Muscle layer of duodenum (tissue), 2 donors: Measurements from ENCODE around the gene ZNF441.
"Not testable (repeated sequence)": the region's sequence is repeated elsewhere in the genome, so short reads cannot be mapped to it uniquely, and the experiment has no call there.

Experiments
- H3K27ac ChIP-seq: one replicate; pipeline ENCODE4 v1.7.0; 2013; ENCODE audit warnings: mild to moderate bottlenecking, low read length
- H3K27me3 ChIP-seq: one replicate; pipeline ENCODE4 v1.7.0; 2013; ENCODE audit warnings: low read depth, mild to moderate bottlenecking, control low read depth, low read length
- H3K36me3 ChIP-seq, 2 donors: one replicate each; pipeline ENCODE4 v1.7.0; 2013; ENCODE audit warnings: low read length in 2 of 2, control low read depth in 1 of 2, mild to moderate bottlenecking in 1 of 2; ENCODE audit not compliant: insufficient read depth in 2 of 2, control insufficient read depth in 1 of 2
- H3K4me1 ChIP-seq, 2 donors: one replicate each; pipeline ENCODE4 v1.7.0; 2013; ENCODE audit warnings: low read length in 2 of 2, mild to moderate bottlenecking in 2 of 2, control low read depth in 1 of 2, moderate library complexity in 1 of 2; ENCODE audit not compliant: insufficient read depth in 2 of 2, control insufficient read depth in 1 of 2
- H3K4me3 ChIP-seq, 2 donors: one replicate each; pipeline ENCODE4 v1.7.0; 2013; ENCODE audit warnings: low read length in 2 of 2, low read depth in 1 of 2, mild to moderate bottlenecking in 1 of 2
- H3K9me3 ChIP-seq, 2 donors: one replicate each; pipeline ENCODE4 v1.7.0; 2013; ENCODE audit warnings: low read length in 2 of 2, control low read depth in 1 of 2, mild to moderate bottlenecking in 1 of 2; ENCODE audit not compliant: control insufficient read depth in 1 of 2
- donor health status: healthy.

Gene ZNF441

DNA sequence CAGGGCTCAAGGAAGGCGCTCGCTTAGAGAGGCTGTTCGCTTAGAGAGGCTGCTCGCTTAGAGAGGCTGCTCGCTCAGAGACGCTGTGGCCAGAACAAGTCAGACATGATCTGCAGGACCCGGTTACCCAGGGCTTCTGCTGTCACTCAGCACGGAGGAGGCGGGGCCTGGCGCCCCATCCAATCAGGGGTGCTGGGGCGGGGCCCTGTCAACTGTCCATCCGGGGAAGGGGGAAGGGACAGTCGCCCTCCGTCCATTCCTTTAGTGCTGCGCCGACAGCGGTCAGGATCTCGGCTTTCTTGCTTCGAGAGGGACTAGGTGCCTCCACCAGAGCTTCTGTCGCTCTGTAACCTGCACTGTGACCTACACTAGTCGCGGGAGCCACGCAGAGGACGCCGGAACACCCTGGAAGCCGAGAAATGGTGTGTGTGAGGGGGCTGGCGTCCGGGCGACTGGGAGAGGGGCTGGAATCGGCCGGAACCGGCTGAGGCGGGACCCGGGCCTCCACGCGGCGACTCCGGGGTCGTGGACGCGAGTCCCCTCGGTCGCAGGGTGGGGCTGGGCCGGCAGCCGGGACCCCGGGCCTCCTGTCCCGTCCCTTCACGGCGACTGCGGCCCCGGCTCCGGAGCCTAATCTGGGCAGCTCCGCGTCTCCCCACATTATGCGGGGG is 47.4 kb downstream of the ZNF441 start, which contains the start of gene ZNF440:
ZNF440 (plus strand) TSS at position 245 of the 671 bp plus-strand sequence; CDS start at position 420, 175 bp downstream.
- Histone ChIP-seq H3K27me3 (no peaks in the 10 kb centered on the region), H3K36me3 (no peaks in the 10 kb centered on the region), H3K27ac (peak within 1 kb of the TSS; percentile 75), H3K4me1 (peaks cover 0 to 7% of the 10 kb centered on the region in 2 donors), H3K9me3 (no peaks in the 10 kb centered on the region), H3K4me3 (peak within 1 kb of the TSS; percentile 63 to 92)

DNA sequence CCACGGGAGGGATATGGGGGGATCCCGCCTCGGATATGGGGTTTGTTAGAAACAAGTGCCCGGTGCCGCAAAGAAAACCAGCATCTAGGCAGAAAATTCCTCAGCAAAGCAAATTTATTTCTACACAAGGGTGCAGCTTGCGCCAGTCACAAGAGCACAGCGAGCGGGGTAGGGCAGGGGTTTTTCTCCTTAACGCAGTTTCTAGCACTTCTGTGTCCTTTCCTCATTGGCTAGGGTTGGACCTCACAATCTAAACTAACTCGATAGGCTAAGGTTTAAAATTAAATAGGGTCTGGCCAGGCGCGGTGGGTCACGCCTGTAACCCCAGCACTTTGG is 47.9 kb downstream of the ZNF441 start:
- H3K9me3 ChIP-seq: no peaks in the 10 kb centered on the region
- H3K4me3 ChIP-seq: peak overlapping the region; percentile 63 to 92
- H3K36me3 ChIP-seq: no peaks in the 10 kb centered on the region
- H3K27me3 ChIP-seq: no peaks in the 10 kb centered on the region
- H3K27ac ChIP-seq: peak overlapping the region; percentile 75
- H3K4me1 ChIP-seq: peaks cover 0 to 7% of the 10 kb centered on the region in 2 donors

DNA sequence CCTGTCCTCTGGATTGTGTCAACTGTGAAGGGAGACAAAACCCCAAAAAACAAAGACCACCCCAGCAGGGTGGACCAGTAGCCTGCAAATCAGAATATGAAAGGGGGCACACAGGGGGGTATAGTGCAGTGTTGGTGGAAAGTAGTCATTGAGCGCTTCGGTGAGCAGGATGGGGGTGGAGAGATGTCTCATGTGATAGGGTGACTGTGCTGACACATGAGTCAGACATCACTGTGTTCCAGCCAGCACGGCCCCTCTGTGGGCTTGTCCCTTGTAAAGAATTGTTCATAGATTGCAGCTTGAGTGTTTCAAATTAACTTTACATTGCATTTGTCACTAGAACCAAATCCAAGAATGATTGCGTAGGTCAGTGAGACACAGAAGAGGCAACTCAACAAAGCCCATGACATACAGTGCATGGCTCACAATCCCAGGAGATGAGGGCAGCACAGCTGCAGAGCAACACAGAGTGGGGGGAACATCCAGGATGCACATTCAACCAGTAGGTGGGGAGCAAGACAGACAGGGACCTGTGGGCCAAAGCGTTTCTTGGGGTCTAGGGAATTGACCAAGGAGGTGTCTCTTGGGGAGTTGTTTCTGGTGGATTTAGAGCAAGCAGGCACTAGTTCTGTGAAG is 54.8 kb downstream of the ZNF441 start:
- no peak overlapping the region for H3K27ac ChIP-seq
- H3K4me1 ChIP-seq: no peaks in the 10 kb centered on the region
- no peak overlapping the region for H3K4me3 ChIP-seq
- no peaks in the 10 kb centered on the region for H3K9me3 ChIP-seq
- H3K36me3 ChIP-seq: peaks cover 0 to 10% of the 10 kb centered on the region in 2 donors
- no peaks in the 10 kb centered on the region for H3K27me3 ChIP-seq

DNA sequence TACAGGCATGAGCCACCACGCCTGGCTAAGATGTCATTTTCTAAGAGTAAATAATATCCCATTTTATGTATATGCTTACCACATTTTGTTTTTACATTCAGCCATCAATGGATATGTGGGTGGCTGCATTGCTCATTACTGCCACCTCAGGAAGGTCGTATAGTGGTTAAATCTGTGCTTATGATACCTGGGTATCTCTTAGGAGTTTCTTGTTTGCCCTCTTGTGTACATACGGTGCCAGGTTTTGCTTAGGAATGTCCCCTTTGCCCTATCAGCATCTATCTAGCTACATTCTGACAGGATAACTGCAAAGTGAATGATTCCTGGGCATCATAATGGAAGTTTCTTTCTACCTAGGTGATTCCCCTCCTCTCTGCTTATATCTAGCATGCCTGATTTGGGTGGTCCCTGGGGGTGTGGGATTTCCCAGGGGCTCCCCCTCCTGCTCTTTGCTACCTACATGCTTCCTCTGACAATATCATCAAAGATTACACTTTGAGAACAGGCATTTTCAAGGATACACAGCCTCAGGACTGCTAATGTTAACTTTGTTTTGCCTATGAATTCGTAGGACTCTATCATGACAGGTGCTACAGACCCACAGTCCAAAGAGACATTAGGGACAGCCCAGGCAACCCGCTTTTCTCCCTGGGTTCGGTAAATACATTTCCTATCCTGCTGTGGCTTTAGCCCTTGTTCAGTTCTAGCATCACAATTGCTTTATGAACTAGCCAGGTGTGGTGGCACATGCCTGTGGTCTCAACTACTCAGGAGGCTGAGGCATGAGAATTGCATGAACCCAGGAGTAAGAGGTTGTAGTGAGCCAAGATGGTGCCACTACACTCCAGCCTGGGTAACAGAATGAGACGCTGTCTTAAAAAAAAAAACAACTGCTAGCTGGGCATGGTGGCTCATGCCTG is 62.4 kb downstream of the ZNF441 start:
- Histone ChIP-seq H3K9me3 (peaks cover 21 to 31% of the 10 kb centered on the region in 2 donors), H3K36me3 (peaks cover 24 to 51% of the 10 kb centered on the region in 2 donors)

DNA sequence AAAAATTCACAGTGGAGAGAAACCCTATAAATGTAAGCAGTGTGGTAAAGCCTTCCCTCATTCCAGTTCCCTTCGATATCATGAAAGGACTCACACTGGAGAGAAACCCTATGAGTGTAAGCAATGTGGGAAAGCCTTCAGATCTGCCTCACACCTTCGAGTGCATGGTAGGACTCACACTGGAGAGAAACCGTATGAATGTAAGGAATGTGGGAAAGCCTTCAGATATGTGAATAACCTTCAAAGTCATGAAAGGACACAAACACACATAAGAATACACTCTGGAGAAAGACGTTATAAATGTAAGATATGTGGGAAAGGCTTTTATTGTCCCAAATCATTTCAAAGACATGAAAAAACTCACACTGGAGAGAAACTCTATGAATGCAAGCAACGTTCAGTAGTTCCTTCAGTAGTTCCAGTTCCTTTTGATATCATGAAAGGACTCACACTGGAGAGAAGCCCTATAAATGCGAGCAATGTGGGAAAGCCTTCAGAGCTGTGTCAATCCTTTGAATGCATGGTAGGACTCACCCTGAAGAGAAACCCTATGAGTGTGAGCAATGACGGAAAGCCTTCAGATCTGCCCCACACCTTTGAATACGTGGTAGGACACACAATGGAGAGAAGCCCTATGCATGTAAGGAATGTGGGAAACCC is 65.6 kb downstream of the ZNF441 start:
- peak overlapping the region; percentile 21 to 39 for H3K4me3 ChIP-seq
- no peaks in the 10 kb centered on the region for H3K27me3 ChIP-seq
- no peak overlapping the region for H3K27ac ChIP-seq
- H3K4me1 ChIP-seq: no peaks in the 10 kb centered on the region
- H3K36me3 ChIP-seq: peaks cover 24 to 51% of the 10 kb centered on the region in 2 donors
- H3K9me3 ChIP-seq: peaks cover 21 to 37% of the 10 kb centered on the region in 2 donors

More for the DNA sequence above, 62.4 kb downstream of the ZNF441 start:
- not testable (repeated sequence) for H3K27ac ChIP-seq, H3K27me3 ChIP-seq, H3K4me1 ChIP-seq
- H3K4me3 ChIP-seq: peak overlapping the region in 1 of 2 donors; percentile 17

DNA sequence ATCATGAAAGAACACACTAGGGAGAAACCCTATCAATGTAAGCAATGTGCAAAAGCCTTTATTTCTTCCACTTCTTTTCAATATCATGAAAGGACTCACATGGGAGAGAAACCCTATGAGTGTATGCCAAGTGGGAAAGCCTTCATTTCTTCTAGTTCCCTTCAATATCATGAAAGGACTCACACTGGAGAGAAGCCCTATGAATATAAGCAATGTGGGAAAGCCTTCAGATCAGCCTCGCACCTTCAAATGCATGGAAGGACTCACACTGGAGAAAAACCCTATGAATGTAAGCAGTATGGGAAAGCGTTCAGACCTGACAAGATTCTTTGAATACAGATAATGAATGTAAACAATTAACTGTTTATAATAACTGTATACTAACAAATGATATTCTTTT is 66.7 kb downstream of the ZNF441 start:
- no peaks in the 10 kb centered on the region for H3K4me1 ChIP-seq
- H3K27me3 ChIP-seq: no peaks in the 10 kb centered on the region
- H3K9me3 ChIP-seq: peaks cover 21 to 37% of the 10 kb centered on the region in 2 donors
- peak overlapping the region in 1 of 2 donors; percentile 39 for H3K4me3 ChIP-seq
- peaks cover 24 to 45% of the 10 kb centered on the region in 2 donors for H3K36me3 ChIP-seq
- H3K27ac ChIP-seq: no peak overlapping the region
